Measurements from ENCODE around the gene LSM10. TPM values are rescaled to one million over a fixed set of nuclear protein-coding genes. Genes with fewer than 3 reads are reported as not detected.
A peak's percentile ranks its signal among the peaks of the same experiment; 100 is the strongest.

Gene LSM10
- total and polyA plus RNA-seq, 2 donors (not counting 3 experiments of a cell fraction or from before 2014, with no cell fraction given) = 38.2 to 76.9 TPM

GRCh38 chr1:36446746-36447145 is 49.0 kb upstream of the LSM10 start:
- DNase-seq (ENCODE audit: low read depth, low spot score) (no peak), FAIRE-seq (no peak)
- no TSS peak for BruUV-seq (replicated peaks)
- Histone ChIP-seq H3K9ac (replicated peaks; ENCODE audit: extremely low read depth, insufficient read depth, low read length) (no peak overlapping the region), H3K36me3 (ENCODE audit: control insufficient read depth in 2 of 2, extremely low read depth in 1 of 2, insufficient read depth in 2 of 2, low read length in 2 of 2) (no peaks in the 10 kb centered on the region), H3K9me1 (replicated peaks; ENCODE audit: control insufficient read depth, extremely low read depth, insufficient read depth, low read length) (no peaks in the 10 kb centered on the region), H3K4me3 (replicated peaks in 1 of 3; ENCODE audit: insufficient read depth in 1 of 3, low read depth in 1 of 3, low read length in 3 of 3) (no peak overlapping the region), H3K79me2 (ENCODE audit: control insufficient read depth, insufficient read depth, low read length) (no peaks in the 10 kb centered on the region), H3K9me3 (replicated peaks; ENCODE audit: control insufficient read depth, insufficient read depth, low read length) (no peaks in the 10 kb centered on the region), H2AFZ (ENCODE audit: low read depth, low read length) (no peak overlapping the region), H3K4me1 (ENCODE audit: control insufficient read depth, extremely low read depth, insufficient read depth, low read length) (peaks cover 4% of the 10 kb centered on the region), H3K27ac (ENCODE audit: insufficient read depth, low read depth, low read length) (no peak overlapping the region), H4K20me1 (replicated peaks; ENCODE audit: control insufficient read depth, extremely low read depth, insufficient read depth, low read length) (no peaks in the 10 kb centered on the region), H3K27me3 (ENCODE audit: control insufficient read depth in 2 of 2, insufficient read depth in 2 of 2, low read length in 2 of 2) (no peaks in the 10 kb centered on the region), H3K4me2 (ENCODE audit: insufficient read depth, low read length) (no peak overlapping the region)
- ChIA-PET CTCF (no interaction called here), POLR2A (no interaction called here)
- TF ChIP-seq POLR2A (IDR thresholded peaks at IDR 0.05; ENCODE audit: low read depth, low read length) = no peak
- TF ChIP-seq EZH2 (IDR thresholded peaks at IDR 0.05; ENCODE audit: borderline replicate concordance, low read depth, low read length, severe bottlenecking) = no peak
- TF ChIP-seq CTCF (IDR thresholded peaks at IDR 0.05; ENCODE audit: extremely low read depth in 1 of 2, insufficient read depth in 1 of 2, low read depth in 1 of 2, low read length in 2 of 2) = no peak
- no peak for TF ChIP-seq MYC (IDR thresholded peaks at IDR 0.05; ENCODE audit: low read depth, low read length)
- TF ChIP-seq POLR2AphosphoS5 (IDR thresholded peaks at IDR 0.05; ENCODE audit: insufficient read depth, low read depth, low read length) = no peak
- dilution Hi-C loops (cut with MboI; ENCODE audit: extremely low pct_ligation_motif_present, low sequenced_read_pairs) = no loop called here
- intact Hi-C loops (cut with micrococcal nuclease) = no loop called here

GRCh38 chr1:36446271-36446670 is 48.6 kb upstream of the LSM10 start:
- H3K79me2 ChIP-seq (ENCODE audit: control insufficient read depth, insufficient read depth, low read length) = no peaks in the 10 kb centered on the region
- no peaks in the 10 kb centered on the region for H3K36me3 ChIP-seq (ENCODE audit: control insufficient read depth in 2 of 2, extremely low read depth in 1 of 2, insufficient read depth in 2 of 2, low read length in 2 of 2)
- H3K9me3 ChIP-seq (replicated peaks; ENCODE audit: control insufficient read depth, insufficient read depth, low read length) = no peaks in the 10 kb centered on the region
- BruUV-seq (replicated peaks) = no TSS peak
- H3K4me3 ChIP-seq (replicated peaks in 1 of 3; ENCODE audit: insufficient read depth in 1 of 3, low read depth in 1 of 3, low read length in 3 of 3) = no peak overlapping the region
- no peaks in the 10 kb centered on the region for H3K9me1 ChIP-seq (replicated peaks; ENCODE audit: control insufficient read depth, extremely low read depth, insufficient read depth, low read length)
- DNase-seq (ENCODE audit: low read depth, low spot score) = no peak
- FAIRE-seq = no peak
- no peak overlapping the region for H2AFZ ChIP-seq (ENCODE audit: low read depth, low read length)
- H3K27me3 ChIP-seq (ENCODE audit: control insufficient read depth in 2 of 2, insufficient read depth in 2 of 2, low read length in 2 of 2) = no peaks in the 10 kb centered on the region
- no peak overlapping the region for H3K9ac ChIP-seq (replicated peaks; ENCODE audit: extremely low read depth, insufficient read depth, low read length)
- H3K27ac ChIP-seq (ENCODE audit: insufficient read depth, low read depth, low read length) = no peak overlapping the region
- no peak overlapping the region for H3K4me2 ChIP-seq (ENCODE audit: insufficient read depth, low read length)
- ChIA-PET POLR2A (no interaction called here), CTCF (no interaction called here)
- TF ChIP-seq MYC (IDR thresholded peaks at IDR 0.05; ENCODE audit: low read depth, low read length) (no peak), CTCF (IDR thresholded peaks at IDR 0.05; ENCODE audit: extremely low read depth in 1 of 2, insufficient read depth in 1 of 2, low read depth in 1 of 2, low read length in 2 of 2) (peak; percentile 17 to 41)
- intact Hi-C loops (cut with micrococcal nuclease) = no loop called here
- dilution Hi-C loops (cut with MboI; ENCODE audit: extremely low pct_ligation_motif_present, low sequenced_read_pairs) = no loop called here
- no peaks in the 10 kb centered on the region for H4K20me1 ChIP-seq (replicated peaks; ENCODE audit: control insufficient read depth, extremely low read depth, insufficient read depth, low read length)
- H3K4me1 ChIP-seq (ENCODE audit: control insufficient read depth, extremely low read depth, insufficient read depth, low read length) = peaks cover 4% of the 10 kb centered on the region

Measured in endothelial cell of umbilical vein (primary cell).